ENCODE data around the gene RPN2. TPM values are rescaled to one million over a fixed set of nuclear protein-coding genes. Genes with fewer than 3 reads are reported as not detected.

RPN2 gene
- total and polyA plus RNA-seq, 2 of the 13 experiments (the other 11 are each of a cell fraction or from before 2014, with no cell fraction given) = 587 to 1,818 TPM

GRCh38 chr20:37283530-37284195 lies 104.5 kb downstream of the RPN2 start (continued):
- TF ChIP-seq ZNF512B (CRISPR knock-in tag; IDR thresholded peaks at IDR 0.05; ENCODE audit: borderline replicate concordance) (no peak), ZNF12 (CRISPR knock-in tag; IDR thresholded peaks at IDR 0.05) (no peak), JARID2 (CRISPR knock-in tag; IDR thresholded peaks at IDR 0.05; ENCODE audit: insufficient replicate concordance) (no peak), TBX3 (IDR thresholded peaks at IDR 0.05; ENCODE audit: borderline replicate concordance) (no peak), KDM5B (CRISPR knock-in tag; IDR thresholded peaks at IDR 0.05; ENCODE audit: borderline replicate concordance) (peak; percentile 46; the same call in 1 of the 2 replicates), CCDC6 (CRISPR knock-in tag; IDR thresholded peaks at IDR 0.05) (no peak), ZNF589 (CRISPR knock-in tag; conservative IDR thresholded peaks at IDR 0.05) (no peak), ZNF280B (CRISPR knock-in tag; IDR thresholded peaks at IDR 0.05; ENCODE audit: borderline replicate concordance) (peak; percentile 48; the same call in 1 of the 2 replicates), SNRNP70 (IDR thresholded peaks at IDR 0.05; ENCODE audit: low read depth, low read length) (no peak), SOX13 (IDR thresholded peaks at IDR 0.05) (no peak), SOX13 (CRISPR knock-in tag; conservative IDR thresholded peaks at IDR 0.05 in 1 of 2, IDR thresholded peaks at IDR 0.05 in 1 of 2) (peak in 1 of 2 experiments; percentile 17; a peak in 1 of 4 replicates), KAT7 (CRISPR knock-in tag; IDR thresholded peaks at IDR 0.05; ENCODE audit: borderline replicate concordance) (0 out of 2 replicates have a peak, but pooled peaks have one; percentile 26), ZNF644 (CRISPR knock-in tag; IDR thresholded peaks at IDR 0.05; ENCODE audit: low read depth) (peak; percentile 83), NR2F2 (IDR thresholded peaks at IDR 0.05; ENCODE audit: borderline replicate concordance, low read depth) (no peak), BCL6 (CRISPR knock-in tag; IDR thresholded peaks at IDR 0.05) (0 out of 2 replicates have a peak, but pooled peaks have one; percentile 6), ZNF143 (CRISPR knock-in tag; IDR thresholded peaks at IDR 0.05) (no peak; the same call in 1 of the 2 replicates), TFAP4 (IDR thresholded peaks at IDR 0.05; ENCODE audit: borderline replicate concordance, low read depth) (peak; percentile 84; the same call in 1 of the 2 replicates), SKIL (CRISPR knock-in tag; IDR thresholded peaks at IDR 0.05; ENCODE audit: borderline replicate concordance) (no peak), ZNF749 (CRISPR knock-in tag; IDR thresholded peaks at IDR 0.05; ENCODE audit: borderline replicate concordance) (no peak), MYC (CRISPR knock-in tag; IDR thresholded peaks at IDR 0.05; ENCODE audit: borderline replicate concordance) (peak; percentile 52; the same call in 1 of the 2 replicates), TEAD3 (CRISPR knock-in tag; optimal IDR thresholded peaks at IDR 0.05; ENCODE audit: borderline replicate concordance) (peak; percentile 9)

Data from HepG2 (cell line).